NK-92 (cell line): ENCODE data around the gene DNAJC21.
"Not testable (repeated sequence)": the region's sequence is repeated elsewhere in the genome, so short reads cannot be mapped to it uniquely, and the experiment has no call there.

Experiments
- DNase-seq: peaks from one replicate; lab custom pipeline; 2025; ENCODE audit not compliant: unreplicated experiment; lab: John Stamatoyannopoulos, UW

DNAJC21 gene

GRCh38 chr5:34923256-34923655 is 6.1 kb upstream of the DNAJC21 start:
- DNase-seq, result not testable (repeated sequence)

- DNase-seq, result no peak
These were observed 5.5 kb upstream of the DNAJC21 start for GRCh38 chr5:34923694-34924461.

- DNase-seq, result no peak
These were observed 4.9 kb upstream of the DNAJC21 start for GRCh38 chr5:34924462-34924765.

GRCh38 chr5:34926318-34926888 is 3.0 kb upstream of the DNAJC21 start:
- DNase-seq, result no peak

GRCh38 chr5:34927785-34928184 is 1.6 kb upstream of the DNAJC21 start:
- no peak for DNase-seq

- no peak for DNase-seq
These were observed 1.1 kb upstream of the DNAJC21 start for GRCh38 chr5:34928267-34928666.

- no peak for DNase-seq
These were observed 532 bp downstream of the DNAJC21 start for GRCh38 chr5:34929720-34930461.

- DNase-seq, result no peak
These were observed 1.1 kb downstream of the DNAJC21 start for GRCh38 chr5:34930462-34930844.

GRCh38 chr5:34930870-34931269 is 1.5 kb downstream of the DNAJC21 start:
- DNase-seq, result no peak

- no peak for DNase-seq
These were observed 3.6 kb downstream of the DNAJC21 start for GRCh38 chr5:34932947-34933346.

GRCh38 chr5:34941936-34942335 is 12.6 kb downstream of the DNAJC21 start:
- DNase-seq, result no peak

- DNase-seq, result no peak
These were observed 14.7 kb downstream of the DNAJC21 start for GRCh38 chr5:34944044-34944443.

GRCh38 chr5:34944460-34945047 is 15.2 kb downstream of the DNAJC21 start:
- DNase-seq, result no peak

GRCh38 chr5:34957321-34957720 is 28.0 kb downstream of the DNAJC21 start:
- DNase-seq, result no peak

GRCh38 chr5:34957857-34958690 is 28.7 kb downstream of the DNAJC21 start:
- DNase-seq, result no peak

GRCh38 chr5:34959323-34959722 is 30.0 kb downstream of the DNAJC21 start:
- no peak for DNase-seq

GRCh38 chr5:34967540-34967939 is 38.2 kb downstream of the DNAJC21 start:
- no peak for DNase-seq

- no peak for DNase-seq
These were observed 38.9 kb downstream of the DNAJC21 start for GRCh38 chr5:34968258-34968657.

GRCh38 chr5:34970552-34970951 is 41.2 kb downstream of the DNAJC21 start:
- DNase-seq, result no peak

- DNase-seq, result not testable (repeated sequence)
These were observed 42.3 kb downstream of the DNAJC21 start for GRCh38 chr5:34971655-34972054.

GRCh38 chr5:34976347-34976746 is 47.0 kb downstream of the DNAJC21 start:
- no peak for DNase-seq
